Uterus (tissue), 4 donors: ENCODE data around the gene TXLNA. TPM values are rescaled to one million over a fixed set of nuclear protein-coding genes. Genes with fewer than 3 reads are reported as not detected.
"Not testable (repeated sequence)": the region's sequence is repeated elsewhere in the genome, so short reads cannot be mapped to it uniquely, and the experiment has no call there.

Experiments
- DNase-seq, 2 donors: peaks; one replicate each; pipeline ENCODE4 v3.0.0-alpha.2; 2019 to 2020
- H3K27ac ChIP-seq, 2 donors: fragments of 200-600 bp; sonication (generic); 1 replicate in 1 of 2; 2 replicates in 1 of 2; pipeline ENCODE4 v1.5.1; 2016 to 2018
- H3K27me3 ChIP-seq, 2 donors: fragments of 200-600 bp; sonication (generic); one replicate each; pipeline ENCODE4 v1.5.1; 2018 to 2019; ENCODE audit warnings: control low read depth in 1 of 2
- H3K36me3 ChIP-seq, 2 donors: fragments of 200-600 bp; sonication (generic); one replicate each; pipeline ENCODE4 v1.5.1; 2019; ENCODE audit warnings: control low read depth in 1 of 2
- H3K4me1 ChIP-seq, 2 donors: fragments of 200-600 bp; sonication (generic); one replicate each; pipeline ENCODE4 v1.5.1; 2018 to 2019; ENCODE audit warnings: control low read depth in 1 of 2
- H3K4me3 ChIP-seq, 2 donors: fragments of 200-600 bp; sonication (generic); 1 replicate in 1 of 2; 2 replicates in 1 of 2; pipeline ENCODE4 v1.5.1; 2018 to 2019; ENCODE audit warnings: mild to moderate bottlenecking in 1 of 2
- H3K9me3 ChIP-seq, 2 donors: fragments of 200-600 bp; sonication (generic); one replicate each; pipeline ENCODE4 v1.5.1; 2019; ENCODE audit warnings: control low read depth in 1 of 2
- POLR2A ChIP-seq, 2 donors: fragments of 450-650 bp; IDR thresholded peaks; one replicate each; pipeline ENCODE4 v1.6.1; 2016; ENCODE audit warnings: antibody characterized with exemption in 2 of 2, mild to moderate bottlenecking in 1 of 2, moderate library complexity in 1 of 2
- intact Hi-C: fragments of 100-400 bp; cut with DNase I; formaldehyde crosslinking; loops from one replicate; pipeline ENCODE4 v1.15.1; 2023; ENCODE audit warnings: low total_unique reads
- total RNA-seq, 4 donors: library from RNA; depleted of rRNA in 3 of 4; stranded (reverse); fragments of >200 nt in 3 of 4; gene quantifications; one replicate each; pipeline versions ENCODE4 v1.1.0 to v1.2.4, GENCODE V29; 2014 to 2023
- TF ChIP-seq, protein P1 (sequence below), 4 experiments: fragments of 200-600 bp in 2 of 4; fragments of 450-650 bp in 2 of 4; sonication (generic) in 2 of 4; IDR thresholded peaks; one replicate each; pipeline ENCODE4 v1.5.1; 2016 to 2019; ENCODE audit warnings: antibody characterized with exemption in 4 of 4, mild to moderate bottlenecking in 2 of 4, moderate library complexity in 1 of 4
- donor health status: DM: yes; HTN: yes; CAD: no.

TXLNA gene
- total RNA-seq, 4 donors from 2014 or later, result 14.1 to 60.1 (median 40.4) TPM

DNA sequence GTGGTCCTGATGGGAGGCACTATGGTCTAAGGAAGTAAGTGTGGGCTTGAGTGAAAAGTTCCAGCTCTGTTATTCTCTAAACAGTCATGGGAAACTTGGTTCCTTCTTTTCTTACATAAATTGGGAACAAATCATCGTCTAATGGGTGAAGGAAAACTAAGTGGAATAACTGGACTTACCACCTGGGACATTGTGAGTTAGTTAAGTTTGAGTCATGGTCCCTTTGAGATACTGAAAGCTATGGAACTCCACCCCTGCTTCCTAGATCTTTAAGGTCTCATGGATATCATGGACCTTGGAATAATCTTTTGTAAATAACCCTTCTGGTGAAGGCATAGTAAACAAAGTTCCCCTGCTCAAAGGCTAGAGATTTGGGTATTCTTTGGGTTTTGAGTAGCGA is 16.1 kb upstream of the TXLNA start:
- DNase-seq, result no peak
- TF ChIP-seq, protein P1, sequence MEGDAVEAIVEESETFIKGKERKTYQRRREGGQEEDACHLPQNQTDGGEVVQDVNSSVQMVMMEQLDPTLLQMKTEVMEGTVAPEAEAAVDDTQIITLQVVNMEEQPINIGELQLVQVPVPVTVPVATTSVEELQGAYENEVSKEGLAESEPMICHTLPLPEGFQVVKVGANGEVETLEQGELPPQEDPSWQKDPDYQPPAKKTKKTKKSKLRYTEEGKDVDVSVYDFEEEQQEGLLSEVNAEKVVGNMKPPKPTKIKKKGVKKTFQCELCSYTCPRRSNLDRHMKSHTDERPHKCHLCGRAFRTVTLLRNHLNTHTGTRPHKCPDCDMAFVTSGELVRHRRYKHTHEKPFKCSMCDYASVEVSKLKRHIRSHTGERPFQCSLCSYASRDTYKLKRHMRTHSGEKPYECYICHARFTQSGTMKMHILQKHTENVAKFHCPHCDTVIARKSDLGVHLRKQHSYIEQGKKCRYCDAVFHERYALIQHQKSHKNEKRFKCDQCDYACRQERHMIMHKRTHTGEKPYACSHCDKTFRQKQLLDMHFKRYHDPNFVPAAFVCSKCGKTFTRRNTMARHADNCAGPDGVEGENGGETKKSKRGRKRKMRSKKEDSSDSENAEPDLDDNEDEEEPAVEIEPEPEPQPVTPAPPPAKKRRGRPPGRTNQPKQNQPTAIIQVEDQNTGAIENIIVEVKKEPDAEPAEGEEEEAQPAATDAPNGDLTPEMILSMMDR (IDR thresholded peaks at IDR 0.05), result no peak
- no peak for TF ChIP-seq POLR2A (IDR thresholded peaks at IDR 0.05)
- intact Hi-C loops, result no loop called here
- Histone ChIP-seq H3K4me3 (no peak overlapping the region), H3K27ac (no peak overlapping the region), H3K9me3 (no peaks in the 10 kb centered on the region), H3K4me1 (no peaks in the 10 kb centered on the region), H3K27me3 (no peaks in the 10 kb centered on the region), H3K36me3 (no peaks in the 10 kb centered on the region)

DNA sequence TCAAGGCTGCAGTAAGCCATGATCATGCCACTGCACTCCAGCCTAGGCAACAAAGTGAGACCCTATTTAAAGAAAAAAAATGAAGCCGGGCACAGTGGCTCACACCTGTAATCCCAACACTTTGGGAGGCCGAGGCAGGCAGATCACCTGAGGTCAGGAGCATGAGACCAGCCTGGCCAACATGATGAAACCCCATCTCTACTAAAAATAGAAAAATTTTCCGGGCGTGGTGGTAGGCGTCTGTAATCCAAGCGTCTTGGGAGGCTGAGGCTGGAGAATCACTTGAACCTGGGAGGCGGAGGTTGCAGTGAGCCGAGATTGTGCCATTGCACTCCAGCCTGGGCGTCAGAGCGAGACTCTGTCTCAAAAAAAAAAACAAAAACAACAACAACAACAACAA is 13.8 kb upstream of the TXLNA start:
- H3K36me3 ChIP-seq, H3K4me3 ChIP-seq, intact Hi-C loops, H3K4me1 ChIP-seq, H3K9me3 ChIP-seq, H3K27ac ChIP-seq, DNase-seq, H3K27me3 ChIP-seq: not testable (repeated sequence)

DNA sequence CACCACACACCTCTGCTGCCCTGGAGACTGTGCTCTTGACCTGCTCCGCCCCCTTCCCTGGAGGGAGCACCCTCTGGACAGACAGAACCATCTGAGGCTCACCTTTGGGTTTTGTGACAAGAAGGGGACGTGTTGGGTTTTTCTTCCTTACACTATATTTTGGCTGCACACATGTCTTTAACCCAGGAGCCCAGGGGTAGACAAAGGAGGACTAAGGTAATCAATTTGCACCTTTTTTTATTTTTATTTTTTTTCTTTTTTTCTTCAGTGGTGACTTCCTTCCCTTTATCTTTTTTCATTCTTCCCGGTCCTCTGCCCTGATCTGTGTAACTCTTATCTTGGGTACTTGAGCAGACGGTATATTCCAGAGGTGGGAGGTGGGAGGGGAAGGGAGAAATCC is 8.5 kb upstream of the TXLNA start:
- no peaks in the 10 kb centered on the region for H3K36me3 ChIP-seq
- H3K27me3 ChIP-seq, result no peaks in the 10 kb centered on the region
- no peaks in the 10 kb centered on the region for H3K4me1 ChIP-seq
- intact Hi-C loops, result no loop called here
- no peaks in the 10 kb centered on the region for H3K9me3 ChIP-seq
- DNase-seq, result no peak
- TF ChIP-seq POLR2A (IDR thresholded peaks at IDR 0.05), result no peak
- TF ChIP-seq, protein P1 (IDR thresholded peaks at IDR 0.05), result no peak
- H3K27ac ChIP-seq, result peak overlapping the region in 1 of 2 donors; percentile 62
- H3K4me3 ChIP-seq, result no peak overlapping the region

DNA sequence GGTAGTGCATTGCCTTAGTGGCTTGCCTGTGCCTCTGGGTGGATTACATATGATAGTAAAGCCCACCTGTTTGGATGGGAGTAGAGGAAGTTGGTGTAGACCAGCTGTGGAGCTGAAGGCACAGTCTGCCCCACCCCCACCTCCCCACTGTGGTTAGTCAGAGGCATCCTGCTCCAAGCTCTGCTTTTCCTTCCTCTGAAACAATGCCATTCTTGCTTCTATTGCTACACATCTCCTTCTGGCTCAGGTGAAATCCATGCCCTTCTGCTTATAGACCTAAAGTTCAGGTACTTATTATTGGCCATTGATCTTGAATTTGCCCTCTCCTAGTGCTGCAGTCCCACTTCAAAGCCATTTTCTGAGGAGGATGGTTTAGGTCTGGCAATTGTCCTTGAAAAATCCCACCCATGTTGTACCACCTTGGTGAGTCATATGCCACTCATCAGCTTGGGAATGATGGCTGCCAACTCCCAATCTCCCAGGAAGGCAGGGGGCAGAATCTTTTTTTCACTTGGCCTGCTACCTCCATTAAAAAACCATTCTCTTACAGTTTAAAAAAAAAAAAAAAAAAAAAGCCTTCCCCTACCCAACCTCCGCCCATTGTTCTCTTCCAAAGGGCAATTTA is 6.7 kb upstream of the TXLNA start:
- TF ChIP-seq, protein P1 (IDR thresholded peaks at IDR 0.05), result no peak
- no peak for TF ChIP-seq POLR2A (IDR thresholded peaks at IDR 0.05)
- Histone ChIP-seq H3K9me3 (no peaks in the 10 kb centered on the region), H3K27ac (peak overlapping the region in 1 of 2 donors; percentile 62), H3K4me1 (no peaks in the 10 kb centered on the region), H3K27me3 (no peaks in the 10 kb centered on the region), H3K36me3 (no peaks in the 10 kb centered on the region), H3K4me3 (no peak overlapping the region)
- DNase-seq, result no peak
- intact Hi-C loops, result no loop called here

DNA sequence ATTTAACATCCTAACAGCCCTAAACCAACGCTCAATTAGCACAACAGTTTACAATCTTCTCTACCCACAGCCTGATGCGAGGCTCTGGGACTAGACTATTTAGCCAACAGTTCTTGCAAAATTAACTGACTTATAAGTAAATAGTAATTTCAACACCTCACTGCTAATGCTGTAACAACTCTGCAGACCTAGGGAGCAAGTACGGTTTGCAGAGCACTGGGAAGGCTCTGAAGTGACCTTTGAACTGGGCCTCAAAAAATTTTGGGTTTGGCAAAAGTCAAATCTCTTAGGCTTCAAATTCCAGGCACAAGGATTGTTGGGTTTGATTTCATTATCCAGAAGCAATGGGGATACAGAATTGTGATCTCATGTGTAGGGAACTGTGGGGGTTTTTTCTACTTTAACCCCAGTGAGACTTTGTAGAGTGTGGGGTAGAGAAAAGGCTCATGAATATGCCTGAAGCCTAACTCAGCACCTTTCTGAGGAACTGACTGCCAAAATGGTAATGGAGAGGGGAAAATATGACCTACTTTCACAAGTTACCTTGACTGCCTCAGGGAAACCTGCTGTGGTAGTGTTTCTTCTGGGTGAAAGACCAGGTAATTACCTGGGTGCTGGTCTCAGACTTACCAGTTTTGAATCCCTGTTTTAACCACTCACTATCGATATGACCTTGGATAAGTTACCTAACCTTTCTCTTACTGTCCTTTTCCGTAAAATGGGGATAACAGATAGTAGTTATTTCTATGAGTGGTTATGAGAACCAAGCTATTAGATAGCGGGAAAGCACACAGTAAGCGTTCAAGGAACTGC is 889 bp upstream of the TXLNA start:
- no peaks in the 10 kb centered on the region for H3K9me3 ChIP-seq
- no peaks in the 10 kb centered on the region for H3K36me3 ChIP-seq
- H3K4me3 ChIP-seq, result peak overlapping the region; percentile 50 to 63
- intact Hi-C loops, result no loop called here
- no peak for DNase-seq
- H3K27me3 ChIP-seq, result no peaks in the 10 kb centered on the region
- H3K4me1 ChIP-seq, result peaks cover 12 to 13% of the 10 kb centered on the region in 2 donors
- H3K27ac ChIP-seq, result peak overlapping the region; percentile 91 to 96
- TF ChIP-seq POLR2A (IDR thresholded peaks at IDR 0.05), result no peak
- TF ChIP-seq, protein P1 (IDR thresholded peaks at IDR 0.05), result no peak
